NCI-H226 (cell line): ENCODE measurements around the gene ADARB2.
"Not testable (repeated sequence)": the region's sequence is repeated elsewhere in the genome, so short reads cannot be mapped to it uniquely, and the experiment has no call there.

Experiments
- DNase-seq: peaks from one replicate; pipeline ENCODE4 v3.0.0-alpha.2; 2015

ADARB2 gene

GRCh38 chr10:1360011-1360557 is 377.2 kb downstream of the ADARB2 start:
- no peak for DNase-seq

GRCh38 chr10:1359626-1359955 is 377.7 kb downstream of the ADARB2 start:
- no peak for DNase-seq

- DNase-seq: no peak
These were observed 378.3 kb downstream of the ADARB2 start for GRCh38 chr10:1358860-1359625.

GRCh38 chr10:1358147-1358546 is 379.2 kb downstream of the ADARB2 start:
- DNase-seq: no peak

GRCh38 chr10:1356349-1356748 is 381.0 kb downstream of the ADARB2 start:
- DNase-seq: no peak

GRCh38 chr10:1354809-1355710 is 382.3 kb downstream of the ADARB2 start:
- DNase-seq: no peak

- DNase-seq: not testable (repeated sequence)
These were observed 385.0 kb downstream of the ADARB2 start for GRCh38 chr10:1352296-1352695.

- DNase-seq: no peak
These were observed 388.6 kb downstream of the ADARB2 start for GRCh38 chr10:1348773-1349050.

GRCh38 chr10:1347962-1348772 is 389.2 kb downstream of the ADARB2 start:
- no peak for DNase-seq

- no peak for DNase-seq
These were observed 389.8 kb downstream of the ADARB2 start for GRCh38 chr10:1347525-1347924.

GRCh38 chr10:1346201-1346600 is 391.1 kb downstream of the ADARB2 start:
- no peak for DNase-seq

- DNase-seq: no peak
These were observed 392.0 kb downstream of the ADARB2 start for GRCh38 chr10:1345368-1345767.

GRCh38 chr10:1344846-1345245 is 392.5 kb downstream of the ADARB2 start:
- no peak for DNase-seq

- DNase-seq: no peak
These were observed 392.9 kb downstream of the ADARB2 start for GRCh38 chr10:1344408-1344807.

GRCh38 chr10:1343176-1343575 is 394.1 kb downstream of the ADARB2 start:
- DNase-seq: no peak

- DNase-seq: not testable (repeated sequence)
These were observed 396.3 kb downstream of the ADARB2 start for GRCh38 chr10:1341052-1341451.

GRCh38 chr10:1339396-1339795 is 397.9 kb downstream of the ADARB2 start:
- no peak for DNase-seq

- DNase-seq: no peak
These were observed 401.7 kb downstream of the ADARB2 start for GRCh38 chr10:1335642-1336041.

- no peak for DNase-seq
These were observed 403.3 kb downstream of the ADARB2 start for GRCh38 chr10:1333981-1334380.

- no peak for DNase-seq
These were observed 405.8 kb downstream of the ADARB2 start for GRCh38 chr10:1331560-1331959.

GRCh38 chr10:1329622-1330021 is 407.7 kb downstream of the ADARB2 start:
- no peak for DNase-seq

- no peak for DNase-seq
These were observed 408.2 kb downstream of the ADARB2 start for GRCh38 chr10:1328981-1329614.
